PC-9 (cell line): ENCODE data around the gene CNOT6L.

ENCODE experiments used
- CTCF ChIP-seq: fragments of 200-600 bp; sonication (generic); conservative IDR thresholded peaks from 2 replicates; pipeline ENCODE4 v1.6.1; 2017; ENCODE audit warnings: mixed run types, antibody characterized with exemption, mild to moderate bottlenecking, moderate library complexity
- EZH2 ChIP-seq: fragments of 200-600 bp; sonication (generic); IDR thresholded peaks from 2 replicates; pipeline ENCODE4 v1.8.0; 2017; ENCODE audit warnings: antibody characterized with exemption, low read depth

GRCh38 chr4:77854431-77855111 is 35.4 kb upstream of the CNOT6L start:
- no peak for TF ChIP-seq CTCF
- TF ChIP-seq EZH2: no peak
